Measurements from ENCODE around the gene BTRC.

DNA sequence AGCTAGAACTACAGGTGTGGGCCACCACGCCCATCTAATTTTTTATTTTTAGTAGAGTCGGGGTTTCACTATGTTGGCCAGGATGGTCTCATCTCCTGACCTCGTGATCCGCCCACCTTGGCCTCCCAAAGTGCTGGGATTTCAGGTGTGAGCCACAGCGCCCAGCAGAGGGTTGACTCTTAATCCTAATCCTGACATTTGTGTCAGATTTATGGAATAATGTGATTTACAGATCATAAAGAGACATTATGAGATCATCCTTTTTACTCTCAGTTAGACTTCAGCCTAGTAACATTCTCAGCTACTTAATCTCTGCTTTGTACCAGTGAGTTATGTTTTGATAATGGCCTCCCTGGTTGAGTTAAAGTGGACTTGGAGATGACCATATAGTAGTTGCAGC, 2.2 kb downstream of the BTRC start:
- TF ChIP-seq POLR2A (IDR thresholded peaks at IDR 0.05; ENCODE audit: low read length), result no peak
- no peak for TF ChIP-seq GATA1 (IDR thresholded peaks at IDR 0.05; ENCODE audit: low read depth, low read length)
